Mucosa of descending colon (tissue), 3 donors: ENCODE results near the gene PTPRM. TPM values are rescaled to one million over a fixed set of nuclear protein-coding genes. Genes with fewer than 3 reads are reported as not detected.

ENCODE experiments used
- ATAC-seq: fragments of 200-7000 bp; cut with Tn5 transposase; one replicate; pipeline ENCODE4 v1.9.1; 2020; ENCODE audit warnings: mild to moderate bottlenecking, moderate library complexity
- DNase-seq, 3 donors: peaks; one replicate each; pipeline ENCODE4 v3.0.0-alpha.2; 2020
- H3K36me3 ChIP-seq: fragments of 200-600 bp; one replicate; pipeline ENCODE4 v1.8.0; 2021; ENCODE audit warnings: low read depth, mild to moderate bottlenecking
- H3K4me1 ChIP-seq: fragments of 200-600 bp; one replicate; pipeline ENCODE4 v1.8.0; 2021; ENCODE audit warnings: low read depth, mild to moderate bottlenecking
- H3K4me3 ChIP-seq: fragments of 200-600 bp; one replicate; pipeline ENCODE4 v1.8.0; 2021; ENCODE audit warnings: mild to moderate bottlenecking
- H3K9me3 ChIP-seq: fragments of 200-600 bp; one replicate; pipeline ENCODE4 v1.8.0; 2021; ENCODE audit warnings: mild to moderate bottlenecking
- CTCF ChIP-seq: fragments of 200-600 bp; IDR thresholded peaks from one replicate; pipeline ENCODE4 v1.8.0; 2022; ENCODE audit warnings: antibody characterized with exemption, mild to moderate bottlenecking
- intact Hi-C, 2 donors: fragments of 100-400 bp; cut with DNase I in 1 of 2; cut with micrococcal nuclease in 1 of 2; formaldehyde crosslinking; loops; one replicate each; pipeline versions ENCODE4 v1.11.0 to v1.11.1; 2022; cut with DNase I, micrococcal nuclease
- total RNA-seq, 3 donors: library from RNA; stranded (reverse); fragmentation: NEBNext Ultra II Directional in 2 of 3; extraction: Animal tissue kit (Norgen Biotek cat#: 25700) in 2 of 3; gene quantifications; one replicate each; pipeline versions ENCODE4 v1.2.1 to v1.2.4, GENCODE V29; 2021 to 2023
- donor health status: DM: no; HTN: no; CAD: no; lungs with moderate emphysema.
- donor health status: DM: no; HTN: no; CAD: no.
- donor health status: DM: no; HTN: yes; CAD: no.

The PTPRM gene
- total RNA-seq, 3 donors from 2014 or later = 15.3 to 41.1 (median 19.6) TPM

GRCh38 chr18:8167026-8167425 lies 599.9 kb downstream of the PTPRM start:
- Histone ChIP-seq H3K4me1 (no peaks in the 10 kb centered on the region), H3K4me3 (no peak overlapping the region), H3K9me3 (no peaks in the 10 kb centered on the region), H3K36me3 (no peaks in the 10 kb centered on the region)
- ATAC-seq (no peak), DNase-seq (no peak)
- intact Hi-C loops = no loop called here
- TF ChIP-seq CTCF = no peak

- Histone ChIP-seq H3K9me3 (no peaks in the 10 kb centered on the region), H3K4me3 (no peak overlapping the region)
- intact Hi-C loops = no loop called here
These were observed 600.6 kb downstream of the PTPRM start for GRCh38 chr18:8167673-8168072.

GRCh38 chr18:8169722-8170121 lies 602.6 kb downstream of the PTPRM start:
- no peak for TF ChIP-seq CTCF
- H3K36me3 ChIP-seq = no peaks in the 10 kb centered on the region
- ATAC-seq (no peak), DNase-seq (no peak)
- intact Hi-C loops = no loop called here
- H3K9me3 ChIP-seq = no peaks in the 10 kb centered on the region
- no peak overlapping the region for H3K4me3 ChIP-seq
- H3K4me1 ChIP-seq = no peaks in the 10 kb centered on the region

More at GRCh38 chr18:8167673-8168072, 600.6 kb downstream of the PTPRM start:
- DNase-seq = no peak
- H3K4me1 ChIP-seq = no peaks in the 10 kb centered on the region
- H3K36me3 ChIP-seq = no peaks in the 10 kb centered on the region
- no peak for ATAC-seq
- no peak for TF ChIP-seq CTCF

- intact Hi-C loops = no loop called here
- H3K9me3 ChIP-seq = no peaks in the 10 kb centered on the region
- DNase-seq (no peak), ATAC-seq (no peak)
- H3K36me3 ChIP-seq = no peaks in the 10 kb centered on the region
- H3K4me1 ChIP-seq = peaks cover 2% of the 10 kb centered on the region
- TF ChIP-seq CTCF = no peak
- no peak overlapping the region for H3K4me3 ChIP-seq
These were observed 607.7 kb downstream of the PTPRM start for GRCh38 chr18:8174771-8175170.

GRCh38 chr18:8175501-8176061 lies 608.5 kb downstream of the PTPRM start:
- peaks cover 2% of the 10 kb centered on the region for H3K4me1 ChIP-seq

More at GRCh38 chr18:8175501-8176061, 608.5 kb downstream of the PTPRM start:
- ATAC-seq (no peak), DNase-seq (no peak)
- H3K4me3 ChIP-seq = no peak overlapping the region
- intact Hi-C loops = no loop called here
- no peaks in the 10 kb centered on the region for H3K36me3 ChIP-seq
- H3K9me3 ChIP-seq = no peaks in the 10 kb centered on the region
- TF ChIP-seq CTCF = no peak
